B cell (primary cell): Measurements from ENCODE around the gene GMIP. TPM values are rescaled to one million over a fixed set of nuclear protein-coding genes. Genes with fewer than 3 reads are reported as not detected.

ENCODE experiments used
- ATAC-seq: fragments of 200-7000 bp; cut with Tn5 transposase; one replicate; pipeline ENCODE4 v1.10.0; 2021; ENCODE audit warnings: low read depth, mild to moderate bottlenecking, moderate number of reproducible peaks, moderate library complexity
- CTCF ChIA-PET: fragments of 350-600 bp; sonication (Branson Sonifier 250); formaldehyde crosslinking; loops from one replicate; lab custom pipeline; 2021; ENCODE audit warnings: antibody characterized with exemption, inconsistent platforms; lab: Charles Lee
- POLR2A ChIA-PET: fragments of 350-600 bp; sonication (Branson Sonifier 250); formaldehyde crosslinking; loops from one replicate; lab custom pipeline; 2021; ENCODE audit warnings: antibody characterized with exemption; lab: Charles Lee
- DNase-seq: peaks from one replicate; pipeline ENCODE4 v3.0.0; 2013
- H2AFZ ChIP-seq: 2 replicates; pipeline ENCODE4 v1.6.1; 2012; ENCODE audit warnings: mild to moderate bottlenecking, low read depth, low read length; ENCODE audit not compliant: insufficient read depth, poor library complexity, severe bottlenecking
- H3K27ac ChIP-seq, 2 donors: 1 replicate in 1 of 2; 2 replicates in 1 of 2; pipeline ENCODE4 v1.5.1; 2012 to 2013; ENCODE audit warnings: low read length in 2 of 2, mild to moderate bottlenecking in 2 of 2, moderate library complexity in 1 of 2
- H3K27me3 ChIP-seq, 4 experiments: fragments of 200-600 bp in 1 of 4; sonication (generic) in 1 of 4; replicated peaks in 1 of 4; 1 replicate in 2 of 4; 2 replicates in 2 of 4; pipeline versions ENCODE4 v1.6.1 to v1.7.0; 2013 to 2016; ENCODE audit warnings: low read length in 3 of 4, mild to moderate bottlenecking in 2 of 4, mixed read lengths in 1 of 4, moderate library complexity in 1 of 4; ENCODE audit not compliant: insufficient read depth in 4 of 4, control insufficient read depth in 3 of 4; ENCODE audit errors: control extremely low read depth in 1 of 4
- H3K36me3 ChIP-seq, 2 experiments: replicated peaks in 1 of 2; 1 replicate in 1 of 2; 2 replicates in 1 of 2; pipeline versions ENCODE4 v1.6.1 to v1.7.1; 2013; ENCODE audit warnings: low read length in 1 of 2; ENCODE audit not compliant: insufficient read depth in 2 of 2, control insufficient read depth in 1 of 2; ENCODE audit errors: control extremely low read depth in 1 of 2, extremely low read depth in 1 of 2
- H3K4me1 ChIP-seq, 2 donors: fragments of 200-600 bp in 1 of 2; sonication (generic) in 1 of 2; 1 replicate in 1 of 2; 2 replicates in 1 of 2; pipeline versions ENCODE4 v1.5.1 to v1.6.1; 2013 to 2017; ENCODE audit warnings: low read length in 2 of 2; ENCODE audit not compliant: control insufficient read depth in 2 of 2, insufficient read depth in 2 of 2
- H3K4me2 ChIP-seq: replicated peaks from 2 replicates; pipeline ENCODE3; 2012; ENCODE audit warnings: mild to moderate bottlenecking, low read depth, low read length; ENCODE audit not compliant: poor library complexity, severe bottlenecking
- H3K4me3 ChIP-seq, 5 experiments: fragments of 200-600 bp in 1 of 5; sonication (generic) in 1 of 5; 1 replicate in 3 of 5; 2 replicates in 2 of 5; pipeline versions ENCODE4 v1.5.1 to v1.7.0; 2011 to 2016; ENCODE audit warnings: low read length in 4 of 5, mild to moderate bottlenecking in 4 of 5, low read depth in 2 of 5, control low read depth in 1 of 5, moderate library complexity in 1 of 5; ENCODE audit not compliant: insufficient read depth in 1 of 5; ENCODE audit errors: control extremely low read depth in 1 of 5, extremely low read depth in 1 of 5
- H3K79me2 ChIP-seq: fragments of 200-600 bp; sonication (generic); one replicate; pipeline ENCODE4 v1.6.0; 2016; ENCODE audit warnings: low read length; ENCODE audit not compliant: control insufficient read depth, insufficient read depth
- H3K9ac ChIP-seq: fragments of 200-600 bp; sonication (generic); 2 replicates; pipeline ENCODE4 v1.6.1; 2017; ENCODE audit warnings: mild to moderate bottlenecking, low read length, moderate library complexity
- H3K9me3 ChIP-seq, 3 donors: one replicate each; pipeline versions ENCODE4 v1.6.1 to v1.7.1; 2013; ENCODE audit warnings: low read length in 2 of 3; ENCODE audit not compliant: control insufficient read depth in 2 of 3, insufficient read depth in 1 of 3; ENCODE audit errors: control extremely low read depth in 1 of 3
- H4K20me1 ChIP-seq: 2 replicates; pipeline ENCODE4 v1.6.0; 2012; ENCODE audit warnings: mild to moderate bottlenecking, low read length; ENCODE audit not compliant: insufficient read depth, control insufficient read depth, poor library complexity, severe bottlenecking
- H3K27ac Mint-ChIP-seq: one replicate; pipeline ENCODE4 v1.8.0; 2021; ENCODE audit warnings: mixed read lengths
- H3K27me3 Mint-ChIP-seq: one replicate; pipeline ENCODE4 v1.8.0; 2021; ENCODE audit warnings: mixed read lengths
- H3K4me1 Mint-ChIP-seq: one replicate; pipeline ENCODE4 v1.8.0; 2021; ENCODE audit warnings: mixed read lengths
- H3K4me3 Mint-ChIP-seq: one replicate; pipeline ENCODE4 v1.8.0; 2021; ENCODE audit warnings: mixed read lengths
- H3K9me3 Mint-ChIP-seq: one replicate; pipeline ENCODE4 v1.8.0; 2022; ENCODE audit warnings: mixed read lengths; ENCODE audit not compliant: insufficient read depth
- CTCF ChIP-seq: fragments of 200-600 bp; IDR thresholded peaks from one replicate; pipeline ENCODE4 v1.8.0; 2022; ENCODE audit warnings: antibody characterized with exemption, mild to moderate bottlenecking
- EZH2 ChIP-seq: IDR thresholded peaks from 2 replicates; pipeline ENCODE4 v1.6.1; 2012; ENCODE audit warnings: borderline replicate concordance, low read depth, mild to moderate bottlenecking, moderate library complexity, low read length; ENCODE audit not compliant: insufficient read depth, poor library complexity, severe bottlenecking
- WGBS: methylation state at CpG from one replicate; pipeline ENCODE4 v1.1.5; 2013; ENCODE audit warnings: missing lambda C conversion rate; ENCODE audit not compliant: insufficient coverage; 5-methylcytosine and 5-hydroxymethylcytosine counted together
- intact Hi-C: fragments of 100-400 bp; cut with micrococcal nuclease; formaldehyde crosslinking; loops from one replicate; pipeline ENCODE4 v1.10.0; 2022
- polyA plus RNA-seq: library from polyadenylated mRNA; depleted of rRNA; stranded (reverse); fragments of >200 nt; gene quantifications from 2 replicates; pipeline ENCODE4 v1.2.3, GENCODE V29; 2012
- total RNA-seq, 2 donors: library from RNA; stranded (reverse); fragments of 120-200 nt in 1 of 2; gene quantifications; 1 replicate in 1 of 2; 2 replicates in 1 of 2; pipeline versions ENCODE4 v1.2.3 to v1.2.4, GENCODE V29; 2013 to 2022

Gene GMIP
- total and polyA plus RNA-seq, 2 donors (not counting 1 experiment from before 2014, with no cell fraction given): 57.0 to 112 TPM

- H3K27ac ChIP-seq: no peak overlapping the region
- WGBS: 96% methylated on average over 48 of the region's 53 CpGs
- peaks cover 0 to 4% (median 0%) of the 10 kb centered on the region in 3 donors for H3K9me3 ChIP-seq
- peaks cover 10 to 18% of the 10 kb centered on the region in 2 donors for H3K4me1 ChIP-seq
- peaks cover 52% of the 10 kb centered on the region for H3K79me2 ChIP-seq
- Mint-ChIP-seq H3K4me3 (no peak overlapping the region), H3K9me3 (no peaks in the 10 kb centered on the region), H3K4me1 (peaks cover 12% of the 10 kb centered on the region), H3K27ac (no peak overlapping the region), H3K27me3 (no peaks in the 10 kb centered on the region)
- TF ChIP-seq EZH2: no peak
- TF ChIP-seq CTCF: no peak
- H3K4me3 ChIP-seq: no peak overlapping the region
- intact Hi-C loops: no loop called here
- no peak for DNase-seq
- H3K27me3 ChIP-seq: no peaks in the 10 kb centered on the region
- CTCF ChIA-PET: no interaction called here
- H3K4me2 ChIP-seq: no peak overlapping the region
- H2AFZ ChIP-seq: no peak overlapping the region
- peaks cover 0 to 80% of the 10 kb centered on the region in 2 experiments for H3K36me3 ChIP-seq
- POLR2A ChIA-PET: interaction anchor here (0.5 to 0.6 kb wide), 2 partner anchors 36 to 100 kb away, joined by 5 read pairs; partner anchors contain the start of gene CILP2
- peak; percentile 31 for ATAC-seq
- H3K9ac ChIP-seq: no peak overlapping the region
- H4K20me1 ChIP-seq: peaks cover 48% of the 10 kb centered on the region
These were observed 5.8 kb downstream of the GMIP start for GRCh38 chr19:19637523-19638251.

- H3K36me3 ChIP-seq: peaks cover 0 to 84% of the 10 kb centered on the region in 2 experiments
- Mint-ChIP-seq H3K4me1 (peaks cover 6% of the 10 kb centered on the region), H3K27ac (no peak overlapping the region), H3K27me3 (no peaks in the 10 kb centered on the region), H3K9me3 (no peaks in the 10 kb centered on the region), H3K4me3 (no peak overlapping the region)
- peaks cover 0 to 4% (median 0%) of the 10 kb centered on the region in 3 donors for H3K9me3 ChIP-seq
- intact Hi-C loops: no loop called here
- no peak overlapping the region for H3K4me3 ChIP-seq
- CTCF ChIA-PET: no interaction called here
- no peak overlapping the region for H3K9ac ChIP-seq
- POLR2A ChIA-PET: no interaction called here
- H3K4me1 ChIP-seq: peaks cover 7 to 13% of the 10 kb centered on the region in 2 donors
- H4K20me1 ChIP-seq: peaks cover 43% of the 10 kb centered on the region
- DNase-seq: no peak
- no peak for ATAC-seq
- H3K27ac ChIP-seq: no peak overlapping the region
- peaks cover 47% of the 10 kb centered on the region for H3K79me2 ChIP-seq
- no peaks in the 10 kb centered on the region for H3K27me3 ChIP-seq
- TF ChIP-seq CTCF (no peak), EZH2 (no peak)
- H2AFZ ChIP-seq: no peak overlapping the region
- H3K4me2 ChIP-seq: no peak overlapping the region
- 98% methylated on average over 27 of the region's 27 CpGs for WGBS
These were observed 6.3 kb downstream of the GMIP start for GRCh38 chr19:19637186-19637522.
